M059J (cell line): ENCODE data around the gene SPRY1. TPM values are rescaled to one million over a fixed set of nuclear protein-coding genes. Genes with fewer than 3 reads are reported as not detected.
A peak's percentile ranks its signal among the peaks of the same experiment; 100 is the strongest.

Source experiments
- DNase-seq: peaks from one replicate; pipeline ENCODE4 v3.0.0-alpha.2; 2012; ENCODE audit warnings: low read depth
- total RNA-seq: library from RNA; depleted of rRNA; stranded (reverse); fragments of >200 nt; shearing (Covaris generic); gene quantifications from 2 replicates; pipeline ENCODE4 v1.2.3, GENCODE V29; 2014

The SPRY1 gene
- total RNA-seq, 1 experiment from 2014 or later: 3.4 TPM

DNA sequence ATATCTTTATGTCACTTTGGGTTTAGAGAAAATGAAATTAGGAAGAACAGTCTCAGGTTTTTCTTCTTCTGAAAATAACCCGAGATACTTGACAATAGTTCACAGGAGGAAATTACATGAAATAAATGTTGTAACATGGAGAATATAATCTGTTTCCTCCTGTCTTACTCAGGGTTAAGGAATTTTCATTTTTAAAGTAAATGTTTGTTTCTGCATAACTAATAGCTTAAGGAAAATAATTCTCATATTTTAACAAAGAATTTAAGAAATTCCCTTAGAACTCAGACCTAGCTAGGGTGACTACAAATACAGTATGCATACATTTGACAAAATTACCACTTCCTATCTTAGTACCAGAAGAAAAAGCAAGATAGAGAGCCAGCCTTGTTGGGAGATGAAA is 17.2 kb upstream of the SPRY1 start:
- DNase-seq: no peak

DNA sequence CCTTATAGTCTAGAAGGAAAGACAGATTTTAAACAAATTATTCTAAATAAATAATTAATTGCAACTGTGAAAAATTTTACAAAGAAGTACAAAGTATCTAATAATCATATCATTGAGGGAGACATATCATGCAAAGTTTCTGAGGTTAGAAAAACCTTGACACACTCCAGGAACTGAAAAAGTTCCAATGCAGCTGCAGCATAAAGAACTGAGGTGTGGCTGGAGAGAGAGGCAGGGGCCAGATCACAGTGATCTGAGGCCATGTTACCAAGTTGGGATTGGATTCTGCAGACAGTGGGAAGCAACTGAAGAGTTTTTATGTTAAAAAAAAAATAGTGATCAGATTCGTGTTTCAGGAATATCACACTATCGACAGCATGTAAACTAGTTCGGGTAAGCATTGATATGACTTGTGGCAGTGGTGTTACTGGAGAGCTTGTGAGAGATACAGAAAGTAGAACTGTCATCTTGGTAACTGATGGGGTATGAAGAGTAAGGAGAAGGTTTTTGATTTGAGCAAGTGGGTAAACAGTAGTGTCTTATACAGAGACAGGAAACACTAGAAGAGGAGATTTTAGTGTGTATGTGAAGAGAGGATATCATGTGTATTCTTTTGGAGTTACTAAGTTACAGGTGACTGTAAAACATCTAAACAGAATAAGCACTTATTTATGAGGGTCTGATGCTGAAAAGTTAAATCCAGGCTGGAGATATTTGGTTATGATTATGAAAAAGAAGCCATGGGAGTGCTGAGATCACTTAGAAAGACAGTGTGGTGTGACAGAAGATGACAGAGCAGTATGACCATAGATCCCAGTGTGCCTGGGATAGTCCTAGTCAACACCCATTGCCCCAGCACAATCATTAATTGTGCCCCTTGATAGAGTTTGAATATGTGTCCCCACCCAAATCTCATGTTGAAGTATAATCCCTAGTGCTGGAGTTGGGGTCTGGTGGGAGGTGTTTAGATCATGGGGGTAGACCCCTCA is 15.6 kb upstream of the SPRY1 start:
- DNase-seq: no peak

DNA sequence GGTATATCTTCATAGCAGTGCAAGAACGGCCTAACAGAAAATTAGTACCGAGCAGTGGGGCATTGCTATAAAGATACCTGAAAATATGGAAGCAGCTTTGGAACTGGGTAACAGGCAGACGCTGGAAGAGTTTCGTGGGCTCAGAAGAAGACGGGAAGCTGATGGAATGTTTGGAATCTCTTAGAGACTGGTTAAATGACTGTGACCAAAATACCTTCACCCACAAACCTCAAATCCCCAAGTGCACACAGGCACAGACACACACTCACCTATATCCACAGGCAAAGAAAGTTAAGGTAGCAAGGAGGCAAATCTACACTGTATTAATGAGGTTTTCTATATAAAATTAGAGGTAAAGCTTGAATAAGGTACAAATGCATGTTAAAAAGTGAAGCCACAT is 14.6 kb upstream of the SPRY1 start:
- peak; percentile 35 for DNase-seq

DNA sequence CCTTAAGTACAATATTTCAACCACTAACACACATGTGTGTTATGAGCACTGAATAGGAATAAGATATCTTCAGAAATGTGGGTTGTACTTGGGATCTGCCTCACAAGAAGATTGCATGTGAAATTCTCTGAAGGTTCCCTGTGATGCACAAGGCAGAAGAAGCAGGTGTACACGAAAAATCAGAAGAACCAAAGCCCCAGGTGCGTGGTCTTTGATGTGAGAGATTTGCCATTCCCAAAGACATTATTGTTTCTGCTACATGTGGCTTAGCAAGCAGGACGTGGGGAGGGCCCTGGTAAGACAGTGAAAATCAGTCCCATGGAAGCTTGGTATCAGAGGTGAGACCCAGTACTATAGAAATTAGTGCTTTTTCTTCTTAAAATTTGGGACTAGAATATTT is 13.0 kb upstream of the SPRY1 start:
- DNase-seq: no peak

DNA sequence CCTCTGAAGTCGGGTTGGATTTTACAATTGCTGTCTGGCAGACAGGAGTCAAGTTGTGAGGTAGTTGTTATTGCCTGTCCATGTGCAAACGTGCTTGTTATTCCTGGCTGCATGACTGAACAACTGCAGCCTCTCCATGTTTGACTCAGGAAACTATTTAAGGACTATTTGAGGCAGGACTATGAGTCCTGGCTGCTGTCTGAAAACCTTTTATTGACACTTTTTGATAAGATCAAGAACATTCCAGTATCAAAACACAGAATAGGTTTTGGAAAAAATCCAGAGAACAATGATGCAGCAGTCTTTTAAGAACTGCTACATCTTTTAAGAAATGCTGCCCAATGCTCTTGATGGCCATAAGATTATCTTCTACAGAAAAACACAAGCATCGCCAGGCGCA is 10.0 kb upstream of the SPRY1 start:
- peak; percentile 12 for DNase-seq

DNA sequence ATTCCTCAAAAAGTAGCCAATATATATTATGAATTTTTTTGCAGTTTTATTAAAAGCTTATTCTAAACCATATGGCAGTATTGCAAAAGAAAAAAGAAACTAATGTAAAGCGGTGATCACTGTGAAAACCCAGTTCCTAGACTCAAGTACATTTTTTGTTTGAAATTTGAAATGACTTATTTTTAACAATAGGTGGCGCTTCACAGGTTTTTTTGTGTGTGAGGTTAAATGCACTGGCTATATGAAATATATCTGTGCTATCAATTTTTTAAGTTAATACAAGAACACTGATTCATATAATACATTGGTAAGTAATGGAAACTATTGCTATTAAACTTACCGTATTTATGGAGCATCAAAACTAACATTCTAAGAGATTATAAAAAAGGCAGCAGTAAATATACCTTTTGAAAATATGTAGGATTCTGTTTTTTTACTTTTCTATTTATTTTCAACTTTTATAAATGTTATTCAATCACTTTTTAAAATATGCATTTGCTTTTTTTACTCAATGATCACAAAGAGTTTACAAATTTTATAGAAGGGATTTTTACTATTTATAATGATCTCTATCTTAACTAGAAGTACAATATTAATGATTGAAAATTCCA is 5.6 kb upstream of the SPRY1 start:
- peak; percentile 15 for DNase-seq

DNA sequence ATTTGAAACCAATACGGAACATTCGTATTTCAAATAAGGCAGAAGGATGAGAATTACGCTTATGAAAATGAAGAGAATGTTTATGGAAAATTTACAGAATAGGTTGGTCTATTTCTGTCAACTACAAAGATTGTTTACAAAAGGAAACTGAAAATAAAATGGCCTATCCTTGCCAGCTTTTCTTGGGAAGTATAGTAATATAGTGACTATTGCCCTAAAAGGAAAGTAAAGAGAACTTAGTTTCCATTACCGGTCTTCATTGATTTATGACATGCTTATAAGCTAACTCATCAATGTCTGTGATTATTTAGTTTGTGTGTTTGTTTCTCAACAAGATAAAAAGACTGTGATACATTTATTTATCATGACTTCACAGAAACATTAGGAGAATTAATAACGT is 2.9 kb upstream of the SPRY1 start:
- no peak for DNase-seq

DNA sequence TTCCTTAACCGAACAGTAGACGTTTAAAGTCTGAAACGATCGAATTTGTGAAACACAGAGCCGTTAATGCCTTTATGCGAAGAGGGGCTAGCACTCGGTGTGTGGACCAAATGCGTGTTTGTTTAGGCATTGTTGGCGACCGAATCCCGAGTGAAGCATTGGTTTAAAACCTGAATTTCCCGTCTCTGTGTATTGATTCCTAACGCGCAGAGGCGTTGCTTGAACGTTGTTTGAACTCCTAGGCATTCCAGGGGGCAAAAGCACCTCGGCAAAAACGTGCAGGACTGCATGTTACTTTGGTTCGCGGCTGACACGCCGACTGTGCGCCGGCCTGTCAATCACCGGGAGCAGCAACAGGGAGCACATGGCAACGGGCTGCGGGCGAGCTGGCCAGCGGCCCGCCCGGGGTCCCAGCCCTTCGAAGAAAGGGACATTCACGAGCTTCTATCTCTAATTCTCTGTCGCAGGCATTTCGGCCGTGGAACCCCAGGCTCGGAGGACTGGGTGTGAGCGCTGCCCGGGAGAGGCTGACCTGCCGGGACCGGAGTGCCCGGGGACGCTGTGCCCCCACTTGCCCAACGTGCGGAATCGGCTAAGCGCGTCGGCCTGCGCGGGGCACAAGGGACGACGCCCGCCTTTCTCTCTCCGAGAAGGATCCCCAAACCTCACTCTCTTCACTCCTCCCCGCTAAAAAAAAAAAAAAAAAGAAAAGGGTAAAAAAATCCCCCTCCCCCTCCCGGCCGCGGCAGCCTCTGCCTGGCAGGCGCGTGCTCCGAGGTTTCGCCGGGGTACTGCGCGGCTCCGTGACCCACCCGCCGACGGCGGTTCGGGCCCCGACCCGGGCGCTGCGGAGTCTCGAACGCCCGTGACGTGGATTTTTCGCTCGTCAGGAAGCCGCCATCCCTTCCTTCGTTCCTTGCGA is 810 bp downstream of the SPRY1 start:
- peak; percentile 56 for DNase-seq

DNA sequence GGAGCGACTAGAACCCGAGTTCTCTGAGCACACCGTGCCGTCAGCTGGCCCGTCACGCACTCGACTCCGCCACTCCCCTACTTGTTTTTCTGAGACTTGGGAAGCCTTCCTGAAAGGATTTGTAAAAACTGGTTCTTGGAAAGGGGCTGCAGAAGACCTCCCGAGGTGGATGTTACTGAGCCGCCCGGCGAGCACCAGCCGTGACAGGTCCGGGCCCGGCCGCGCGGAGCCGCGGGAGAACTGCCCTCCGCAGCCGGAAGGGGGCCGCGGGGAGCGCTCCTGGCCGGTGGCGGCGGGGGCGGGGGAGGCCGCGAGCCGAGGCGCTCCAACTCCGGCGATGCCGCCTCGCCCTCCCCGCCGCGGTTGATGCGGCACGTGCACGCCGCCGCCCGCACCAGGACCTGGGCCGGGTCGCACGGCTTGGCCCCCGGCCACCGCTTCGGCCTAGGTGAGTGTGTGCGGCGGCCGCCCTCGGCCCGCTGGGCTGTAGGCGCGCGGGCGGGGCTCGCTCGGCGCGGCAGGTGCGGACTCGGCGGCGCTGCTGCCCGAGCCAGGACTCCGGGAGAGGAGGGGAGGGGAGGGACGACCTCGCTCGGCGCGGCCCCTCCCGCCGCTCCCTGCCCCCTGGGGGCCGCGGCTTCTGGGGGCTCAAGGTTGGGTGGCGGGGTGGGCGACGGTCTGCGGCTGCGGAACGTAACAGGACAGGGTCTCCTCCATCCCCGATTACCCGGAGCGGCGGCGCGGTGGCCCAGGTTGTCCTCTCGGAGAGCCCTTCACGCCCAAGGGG is 1.7 kb downstream of the SPRY1 start:
- peak; percentile 53 for DNase-seq

DNA sequence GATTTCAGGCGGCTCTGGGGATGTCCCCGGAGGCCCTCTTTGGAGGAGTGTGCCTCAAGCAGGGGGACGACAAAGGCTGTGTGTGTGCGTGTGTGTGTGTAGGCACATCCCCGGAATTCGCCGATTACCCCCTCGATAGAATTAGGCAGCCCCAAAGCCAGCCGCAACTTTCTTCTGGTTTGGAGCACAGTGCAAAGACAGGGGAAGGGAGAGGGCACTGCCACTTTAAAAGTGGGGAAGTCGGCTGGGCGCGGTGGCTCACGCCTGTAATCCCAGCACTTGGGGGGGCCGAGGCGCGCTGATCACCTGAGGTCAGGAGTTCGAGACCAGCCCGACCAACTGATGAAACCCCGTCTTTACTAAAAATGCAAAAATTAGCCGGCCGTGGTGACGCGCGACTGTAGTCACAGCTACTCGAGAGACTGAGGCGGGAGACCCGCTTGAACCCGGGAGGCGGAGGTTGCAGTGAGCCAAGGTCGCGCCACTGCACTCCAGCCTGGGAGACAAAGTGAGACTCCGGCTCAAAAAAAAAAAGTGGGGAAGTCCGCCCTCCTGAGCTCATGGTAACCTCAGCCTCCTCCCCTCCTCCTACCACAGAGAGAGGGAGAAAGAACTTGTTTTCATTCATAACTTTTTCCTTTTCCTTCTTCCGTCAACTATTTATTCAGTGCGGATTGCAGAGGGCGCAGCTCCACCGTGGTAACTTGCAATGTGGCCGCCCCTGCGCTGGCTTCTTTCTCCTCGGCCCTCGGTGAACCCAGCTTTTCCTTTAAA is 2.4 kb downstream of the SPRY1 start:
- peak; percentile 56 for DNase-seq

DNA sequence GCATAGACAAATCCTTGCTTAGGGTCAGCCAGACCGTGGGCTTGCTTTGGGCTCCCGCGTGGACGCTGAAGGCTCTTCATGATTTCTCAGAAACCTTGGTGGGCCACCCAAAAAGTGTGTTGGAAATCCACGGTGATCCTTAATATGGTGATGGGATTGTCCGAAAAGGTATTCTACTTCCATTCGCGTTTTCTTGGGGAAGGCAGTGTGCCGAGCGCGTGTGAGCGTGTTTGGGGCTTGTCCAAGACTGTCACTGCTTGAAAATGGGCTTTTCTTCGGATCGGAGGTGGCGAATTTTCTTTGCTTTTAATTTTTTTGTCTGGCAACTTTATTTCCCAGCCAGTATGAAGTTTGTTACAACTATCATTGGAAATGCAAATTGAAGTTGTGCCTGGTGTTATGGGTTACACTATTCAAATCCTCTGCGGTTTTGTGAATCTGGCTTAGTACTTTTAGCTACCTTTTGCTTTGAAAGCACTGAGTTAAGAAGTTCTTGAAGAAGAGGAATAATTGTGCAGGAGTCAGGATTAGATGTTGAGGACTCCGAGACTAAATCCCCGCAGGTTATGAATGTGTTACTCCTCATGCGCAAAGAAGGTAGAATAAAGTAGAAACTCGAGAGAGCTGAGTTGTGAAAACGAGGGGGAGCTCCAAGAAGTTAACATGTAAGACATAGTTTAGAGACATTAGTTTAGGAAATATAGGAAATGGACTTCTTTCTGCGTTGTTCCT is 3.2 kb downstream of the SPRY1 start:
- DNase-seq: no peak

DNA sequence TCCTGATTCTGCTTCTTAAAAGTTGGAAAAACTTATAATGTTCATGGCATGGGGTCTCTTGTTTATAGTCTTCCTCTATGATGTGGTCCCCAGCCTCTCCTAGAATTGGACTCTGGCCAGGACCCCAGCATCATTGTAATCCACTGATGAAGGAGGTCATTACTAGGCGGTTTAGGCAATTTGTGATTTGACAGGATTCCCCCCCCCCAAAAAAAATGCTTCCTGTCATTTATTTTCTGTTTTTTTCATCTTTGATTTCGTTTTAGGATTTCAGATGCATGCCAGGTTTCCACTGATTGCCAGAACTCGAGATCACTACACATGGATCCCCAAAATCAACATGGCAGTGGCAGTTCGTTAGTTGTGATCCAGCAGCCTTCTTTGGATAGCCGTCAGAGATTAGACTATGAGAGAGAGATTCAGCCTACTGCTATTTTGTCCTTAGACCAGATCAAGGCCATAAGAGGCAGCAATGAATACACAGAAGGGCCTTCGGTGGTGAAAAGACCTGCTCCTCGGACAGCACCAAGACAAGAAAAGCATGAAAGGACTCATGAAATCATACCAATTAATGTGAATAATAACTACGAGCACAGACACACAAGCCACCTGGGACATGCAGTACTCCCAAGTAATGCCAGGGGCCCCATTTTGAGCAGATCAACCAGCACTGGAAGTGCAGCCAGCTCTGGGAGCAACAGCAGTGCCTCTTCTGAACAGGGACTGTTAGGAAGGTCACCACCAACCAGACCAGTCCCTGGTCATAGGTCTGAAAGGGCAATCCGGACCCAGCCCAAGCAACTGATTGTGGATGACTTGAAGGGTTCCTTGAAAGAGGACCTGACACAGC is 4.9 kb downstream of the SPRY1 start:
- DNase-seq: no peak

DNA sequence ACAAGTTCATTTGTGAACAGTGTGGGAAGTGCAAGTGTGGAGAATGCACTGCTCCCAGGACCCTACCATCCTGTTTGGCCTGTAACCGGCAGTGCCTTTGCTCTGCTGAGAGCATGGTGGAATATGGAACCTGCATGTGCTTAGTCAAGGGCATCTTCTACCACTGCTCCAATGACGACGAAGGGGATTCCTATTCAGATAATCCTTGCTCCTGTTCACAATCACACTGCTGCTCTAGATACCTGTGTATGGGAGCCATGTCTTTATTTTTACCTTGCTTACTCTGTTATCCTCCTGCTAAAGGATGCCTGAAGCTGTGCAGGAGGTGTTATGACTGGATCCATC is 5.5 kb downstream of the SPRY1 start:
- no peak for DNase-seq

DNA sequence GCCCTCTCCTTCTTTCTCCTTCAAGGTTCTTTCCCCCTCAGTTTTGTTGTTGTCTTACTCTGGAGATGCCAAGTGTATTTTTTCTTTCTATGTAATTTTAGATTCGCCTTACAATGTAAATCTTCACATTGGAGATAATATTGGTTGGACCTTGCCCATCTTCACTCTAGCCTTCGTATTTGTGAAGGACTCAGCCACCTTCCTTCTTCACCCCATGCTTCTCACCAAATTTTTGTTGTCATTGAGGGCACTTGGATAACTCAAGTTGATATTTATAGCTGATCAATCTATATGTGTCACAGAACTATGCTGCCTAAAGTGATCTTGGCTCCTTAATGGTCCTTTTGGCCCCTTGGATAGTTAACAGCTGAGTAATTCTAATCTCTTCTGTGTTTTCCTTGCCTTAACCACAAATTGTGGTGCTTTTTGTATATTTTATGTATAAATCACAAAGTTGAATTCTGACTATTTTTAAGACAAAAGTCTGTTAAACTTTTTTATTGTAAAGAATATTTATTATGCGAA is 6.5 kb downstream of the SPRY1 start:
- no peak for DNase-seq

DNA sequence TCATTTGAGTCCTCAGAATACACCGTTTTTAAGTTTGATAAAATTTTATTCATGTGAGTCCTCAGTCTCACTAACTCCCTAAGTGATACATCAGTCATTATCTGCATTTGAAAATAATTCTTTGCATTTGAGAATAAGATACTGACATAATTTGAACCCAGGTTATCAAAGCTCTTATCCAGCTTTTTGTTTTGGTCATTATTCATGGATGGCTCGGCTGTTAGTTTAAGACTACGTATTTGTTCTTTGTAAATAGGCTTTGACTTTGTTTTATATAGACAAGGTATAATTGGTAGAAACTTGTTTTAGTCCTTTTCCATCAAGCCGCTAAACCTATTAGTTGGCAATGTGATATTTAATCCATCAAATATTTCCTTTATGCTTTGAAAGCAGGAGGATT is 7.9 kb downstream of the SPRY1 start:
- DNase-seq: no peak

DNA sequence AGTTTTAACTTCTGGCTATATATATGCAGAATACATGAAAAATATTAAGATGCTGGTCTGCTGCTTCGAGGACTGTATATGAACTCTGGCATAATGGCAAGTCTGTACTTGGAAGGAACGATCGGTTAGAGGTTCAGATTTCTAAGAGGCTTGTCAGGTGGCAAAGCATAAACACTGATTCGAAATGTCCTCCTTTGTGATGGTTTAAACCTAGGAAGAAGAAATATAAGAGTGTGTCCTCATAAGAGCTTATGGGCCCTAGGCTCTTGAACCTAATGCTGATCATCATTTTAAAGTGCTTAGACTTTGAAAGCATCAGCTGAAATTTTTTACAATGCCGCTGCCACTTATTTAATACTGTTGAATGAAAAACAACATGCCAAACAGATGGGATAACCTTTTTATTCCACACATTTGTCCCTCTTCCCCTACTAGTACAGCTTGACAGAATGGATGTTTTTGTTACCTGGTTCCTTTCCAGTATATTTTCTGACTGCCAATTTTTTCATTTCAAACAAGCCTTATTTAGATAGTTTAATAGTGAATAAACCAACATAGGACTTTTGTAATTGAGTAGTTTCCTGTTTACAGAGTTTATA is 8.8 kb downstream of the SPRY1 start:
- DNase-seq: no peak

DNA sequence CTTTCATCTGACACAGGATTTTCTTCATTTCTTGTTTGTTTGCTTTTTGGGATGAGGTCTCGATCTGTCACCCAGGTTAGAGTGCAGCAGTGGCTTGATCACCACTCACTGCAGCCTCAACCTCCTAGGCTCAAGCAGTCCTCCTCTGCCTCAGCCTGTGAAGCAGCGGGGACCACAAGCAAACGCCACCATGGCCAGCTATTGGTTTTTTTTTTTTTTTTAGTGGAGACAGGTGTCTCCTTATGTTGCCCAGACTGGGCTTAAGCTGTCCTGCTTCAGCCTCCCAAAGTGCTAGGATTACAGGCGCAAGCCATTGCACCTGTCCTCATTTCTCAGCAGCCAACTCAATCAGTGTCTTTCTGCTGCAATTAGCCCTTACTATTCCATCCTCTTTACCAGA is 10.3 kb downstream of the SPRY1 start:
- no peak for DNase-seq

DNA sequence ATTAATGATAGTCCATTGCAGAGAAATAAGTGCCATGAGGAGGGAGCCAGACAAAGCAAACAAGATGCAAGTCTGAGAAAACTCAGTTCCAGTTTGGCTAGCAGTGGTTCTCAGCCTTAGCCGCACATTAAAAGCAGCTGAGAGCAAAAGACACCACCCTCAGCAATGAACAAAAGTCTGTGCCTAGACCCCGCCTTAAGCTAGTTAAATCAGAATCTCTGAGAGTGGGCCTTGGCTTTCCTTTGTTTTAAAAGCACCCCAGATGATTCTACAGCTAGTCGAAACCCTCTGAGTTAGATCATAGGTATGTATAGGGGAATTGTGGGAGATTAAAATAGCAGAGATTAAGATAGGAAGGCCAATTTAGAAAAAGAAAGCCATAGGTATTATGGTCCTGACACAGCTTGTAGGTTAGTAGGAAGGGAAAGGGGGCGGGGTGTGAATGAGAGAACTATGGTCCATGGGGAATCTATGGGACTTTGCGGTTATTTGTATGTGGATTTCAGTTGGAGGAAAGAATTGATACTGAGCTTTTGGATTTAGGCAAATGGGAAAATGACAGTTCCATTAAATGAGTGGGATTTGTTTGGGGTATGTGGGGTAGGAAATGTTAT is 12.0 kb downstream of the SPRY1 start:
- DNase-seq: no peak
